Neural progenitor cell (in vitro differentiated cells): ENCODE measurements around the gene EPX.

ENCODE experiments used
- EZH2 ChIP-seq: fragments of 200-600 bp; sonication (generic); IDR thresholded peaks from 2 replicates; pipeline ENCODE4 v1.6.1; 2017; ENCODE audit warnings: antibody characterized with exemption, mild to moderate bottlenecking, moderate library complexity
- EZH2phosphoT487 ChIP-seq: fragments of 200-600 bp; sonication (generic); IDR thresholded peaks from 2 replicates; pipeline ENCODE4 v1.6.1; 2017; ENCODE audit warnings: antibody characterized with exemption
- TF ChIP-seq, protein P1 (sequence below): fragments of 200-600 bp; sonication (generic); IDR thresholded peaks from 2 replicates; pipeline ENCODE4 v1.5.1; 2017; ENCODE audit warnings: antibody characterized with exemption, mild to moderate bottlenecking

GRCh38 chr17:58153671-58154070 is 38.9 kb upstream of the EPX start:
- TF ChIP-seq EZH2 (no peak), EZH2phosphoT487 (no peak)
- TF ChIP-seq, protein P1, sequence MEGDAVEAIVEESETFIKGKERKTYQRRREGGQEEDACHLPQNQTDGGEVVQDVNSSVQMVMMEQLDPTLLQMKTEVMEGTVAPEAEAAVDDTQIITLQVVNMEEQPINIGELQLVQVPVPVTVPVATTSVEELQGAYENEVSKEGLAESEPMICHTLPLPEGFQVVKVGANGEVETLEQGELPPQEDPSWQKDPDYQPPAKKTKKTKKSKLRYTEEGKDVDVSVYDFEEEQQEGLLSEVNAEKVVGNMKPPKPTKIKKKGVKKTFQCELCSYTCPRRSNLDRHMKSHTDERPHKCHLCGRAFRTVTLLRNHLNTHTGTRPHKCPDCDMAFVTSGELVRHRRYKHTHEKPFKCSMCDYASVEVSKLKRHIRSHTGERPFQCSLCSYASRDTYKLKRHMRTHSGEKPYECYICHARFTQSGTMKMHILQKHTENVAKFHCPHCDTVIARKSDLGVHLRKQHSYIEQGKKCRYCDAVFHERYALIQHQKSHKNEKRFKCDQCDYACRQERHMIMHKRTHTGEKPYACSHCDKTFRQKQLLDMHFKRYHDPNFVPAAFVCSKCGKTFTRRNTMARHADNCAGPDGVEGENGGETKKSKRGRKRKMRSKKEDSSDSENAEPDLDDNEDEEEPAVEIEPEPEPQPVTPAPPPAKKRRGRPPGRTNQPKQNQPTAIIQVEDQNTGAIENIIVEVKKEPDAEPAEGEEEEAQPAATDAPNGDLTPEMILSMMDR, result no peak
